Testis (tissue), 2 donors: ENCODE data around the gene PGLYRP4.

ENCODE experiments used
- POLR2A ChIP-seq: fragments of 450-650 bp; IDR thresholded peaks from one replicate; pipeline ENCODE4 v1.6.1; 2017; ENCODE audit warnings: antibody characterized with exemption, mild to moderate bottlenecking, moderate library complexity
- TF ChIP-seq, protein P1 (sequence below), 3 experiments: fragments of 450-650 bp in 2 of 3; fragments of 200-600 bp in 1 of 3; sonication (generic) in 1 of 3; IDR thresholded peaks; one replicate each; pipeline ENCODE4 v1.5.1; 2016 to 2019; ENCODE audit warnings: antibody characterized with exemption in 3 of 3, mild to moderate bottlenecking in 2 of 3, moderate library complexity in 1 of 3

DNA sequence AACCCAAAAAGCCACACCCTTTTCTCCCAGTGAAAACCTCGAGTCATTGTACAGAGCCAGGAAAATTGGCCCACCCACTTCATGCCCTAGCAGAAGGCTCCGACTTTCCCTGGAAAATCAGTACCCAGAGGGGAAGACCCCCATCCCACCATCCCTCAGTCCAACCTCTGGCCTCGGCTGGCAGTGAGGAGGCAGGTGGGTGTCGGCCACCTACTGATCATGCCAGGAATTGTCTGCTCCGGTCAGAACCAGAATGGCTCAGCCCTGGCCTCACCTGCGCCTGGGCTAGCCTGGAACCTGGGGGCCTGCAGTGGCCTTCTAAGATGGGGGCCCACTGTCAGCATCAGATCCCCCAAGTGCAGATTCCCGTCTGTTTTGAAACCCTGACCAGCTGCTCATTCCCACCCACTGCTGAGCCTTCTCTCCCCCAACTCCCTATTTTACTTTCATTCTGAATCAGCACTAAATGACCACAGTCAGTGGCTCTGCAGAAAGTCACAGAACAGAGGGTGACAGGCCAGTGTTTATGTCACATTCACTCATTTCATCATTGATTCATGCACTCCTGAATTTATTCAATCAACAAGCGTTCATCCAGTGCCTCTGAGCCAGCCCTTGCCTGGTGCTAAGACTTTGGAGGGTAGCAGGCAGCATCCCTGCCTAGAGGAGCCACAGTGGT is 6.0 kb upstream of the PGLYRP4 start:
- TF ChIP-seq, protein P1, sequence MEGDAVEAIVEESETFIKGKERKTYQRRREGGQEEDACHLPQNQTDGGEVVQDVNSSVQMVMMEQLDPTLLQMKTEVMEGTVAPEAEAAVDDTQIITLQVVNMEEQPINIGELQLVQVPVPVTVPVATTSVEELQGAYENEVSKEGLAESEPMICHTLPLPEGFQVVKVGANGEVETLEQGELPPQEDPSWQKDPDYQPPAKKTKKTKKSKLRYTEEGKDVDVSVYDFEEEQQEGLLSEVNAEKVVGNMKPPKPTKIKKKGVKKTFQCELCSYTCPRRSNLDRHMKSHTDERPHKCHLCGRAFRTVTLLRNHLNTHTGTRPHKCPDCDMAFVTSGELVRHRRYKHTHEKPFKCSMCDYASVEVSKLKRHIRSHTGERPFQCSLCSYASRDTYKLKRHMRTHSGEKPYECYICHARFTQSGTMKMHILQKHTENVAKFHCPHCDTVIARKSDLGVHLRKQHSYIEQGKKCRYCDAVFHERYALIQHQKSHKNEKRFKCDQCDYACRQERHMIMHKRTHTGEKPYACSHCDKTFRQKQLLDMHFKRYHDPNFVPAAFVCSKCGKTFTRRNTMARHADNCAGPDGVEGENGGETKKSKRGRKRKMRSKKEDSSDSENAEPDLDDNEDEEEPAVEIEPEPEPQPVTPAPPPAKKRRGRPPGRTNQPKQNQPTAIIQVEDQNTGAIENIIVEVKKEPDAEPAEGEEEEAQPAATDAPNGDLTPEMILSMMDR (IDR thresholded peaks at IDR 0.05), result no peak
- no peak for TF ChIP-seq POLR2A
